Kidney epithelial cell (primary cell): ENCODE data around the gene DLGAP1. TPM values are rescaled to one million over a fixed set of nuclear protein-coding genes. Genes with fewer than 3 reads are reported as not detected.
A peak's percentile ranks its signal among the peaks of the same experiment; 100 is the strongest.

ENCODE experiments used
- DNase-seq: peaks from one replicate; pipeline ENCODE4 v3.0.0-alpha.2; 2010; ENCODE audit warnings: low read depth
- H3K27me3 ChIP-seq: 2 replicates; pipeline ENCODE4 v1.6.0; 2011; ENCODE audit warnings: low read length; ENCODE audit not compliant: control insufficient read depth, insufficient read depth
- H3K36me3 ChIP-seq: 2 replicates; pipeline ENCODE4 v1.5.1; 2011; ENCODE audit warnings: low read length; ENCODE audit not compliant: control insufficient read depth, insufficient read depth
- H3K4me3 ChIP-seq: 2 replicates; pipeline ENCODE4 v1.5.1; 2011; ENCODE audit warnings: low read depth, mild to moderate bottlenecking, control low read depth, low read length
- total RNA-seq: library from RNA; depleted of rRNA; stranded (reverse); fragments of >200 nt; gene quantifications from 2 replicates; pipeline ENCODE4 v1.2.3, GENCODE V29; 2015
- TF ChIP-seq, protein P1 (sequence below): IDR thresholded peaks from 2 replicates; pipeline ENCODE4 v1.5.1; 2011; ENCODE audit warnings: mild to moderate bottlenecking, moderate library complexity, low read length, control low read depth, inconsistent platforms; ENCODE audit not compliant: insufficient read depth, poor library complexity, severe bottlenecking

Gene DLGAP1
- total RNA-seq, 1 donor from 2014 or later: 2.6 TPM

DNA sequence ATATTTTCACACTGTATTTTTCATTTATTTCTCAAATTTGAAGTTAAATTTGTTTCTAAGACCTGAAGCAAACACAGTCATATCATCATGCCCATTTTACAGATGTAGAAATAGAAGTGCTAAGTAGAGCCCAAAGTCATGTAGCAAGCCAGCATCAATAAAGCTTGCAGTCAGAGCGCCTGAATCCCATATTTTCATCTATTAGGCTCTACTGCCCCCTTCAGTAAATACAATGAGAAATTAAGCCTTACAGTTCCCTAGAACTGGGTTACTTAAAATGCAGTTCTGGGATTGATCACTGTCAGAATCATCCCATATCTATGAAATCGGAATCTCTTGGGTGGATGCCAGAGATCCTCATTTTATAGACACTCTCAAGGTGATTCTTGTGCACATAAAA is 585.3 kb downstream of the DLGAP1 start:
- Histone ChIP-seq H3K4me3 (no peak overlapping the region), H3K36me3 (no peaks in the 10 kb centered on the region), H3K27me3 (no peaks in the 10 kb centered on the region)
- TF ChIP-seq, protein P1, sequence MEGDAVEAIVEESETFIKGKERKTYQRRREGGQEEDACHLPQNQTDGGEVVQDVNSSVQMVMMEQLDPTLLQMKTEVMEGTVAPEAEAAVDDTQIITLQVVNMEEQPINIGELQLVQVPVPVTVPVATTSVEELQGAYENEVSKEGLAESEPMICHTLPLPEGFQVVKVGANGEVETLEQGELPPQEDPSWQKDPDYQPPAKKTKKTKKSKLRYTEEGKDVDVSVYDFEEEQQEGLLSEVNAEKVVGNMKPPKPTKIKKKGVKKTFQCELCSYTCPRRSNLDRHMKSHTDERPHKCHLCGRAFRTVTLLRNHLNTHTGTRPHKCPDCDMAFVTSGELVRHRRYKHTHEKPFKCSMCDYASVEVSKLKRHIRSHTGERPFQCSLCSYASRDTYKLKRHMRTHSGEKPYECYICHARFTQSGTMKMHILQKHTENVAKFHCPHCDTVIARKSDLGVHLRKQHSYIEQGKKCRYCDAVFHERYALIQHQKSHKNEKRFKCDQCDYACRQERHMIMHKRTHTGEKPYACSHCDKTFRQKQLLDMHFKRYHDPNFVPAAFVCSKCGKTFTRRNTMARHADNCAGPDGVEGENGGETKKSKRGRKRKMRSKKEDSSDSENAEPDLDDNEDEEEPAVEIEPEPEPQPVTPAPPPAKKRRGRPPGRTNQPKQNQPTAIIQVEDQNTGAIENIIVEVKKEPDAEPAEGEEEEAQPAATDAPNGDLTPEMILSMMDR: peak; percentile 42
- no peak for DNase-seq

DNA sequence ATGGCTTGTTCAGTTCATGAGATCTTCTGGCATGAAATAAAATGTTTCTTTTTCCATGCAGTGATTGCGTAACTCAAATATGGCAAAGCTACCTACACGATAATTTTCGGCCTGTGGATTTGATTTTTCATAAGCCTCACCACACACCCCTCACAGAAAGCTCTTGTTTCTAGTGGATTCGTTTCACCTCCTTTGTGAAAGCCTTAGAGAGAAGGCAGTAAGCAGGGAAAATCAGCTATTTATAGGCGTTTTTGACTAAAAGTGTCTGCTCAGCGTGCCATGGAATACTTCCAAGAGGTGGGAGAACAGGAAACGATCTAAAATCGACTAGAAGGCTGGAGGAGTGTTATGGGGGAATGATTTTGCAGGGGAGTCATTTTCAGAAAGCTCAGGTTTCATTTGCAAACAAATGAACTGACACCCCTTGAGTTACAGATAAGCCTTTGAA is 587.2 kb downstream of the DLGAP1 start:
- H3K36me3 ChIP-seq: no peaks in the 10 kb centered on the region
- H3K27me3 ChIP-seq: no peaks in the 10 kb centered on the region
- no peak overlapping the region for H3K4me3 ChIP-seq
- TF ChIP-seq, protein P1: no peak
- no peak for DNase-seq

DNA sequence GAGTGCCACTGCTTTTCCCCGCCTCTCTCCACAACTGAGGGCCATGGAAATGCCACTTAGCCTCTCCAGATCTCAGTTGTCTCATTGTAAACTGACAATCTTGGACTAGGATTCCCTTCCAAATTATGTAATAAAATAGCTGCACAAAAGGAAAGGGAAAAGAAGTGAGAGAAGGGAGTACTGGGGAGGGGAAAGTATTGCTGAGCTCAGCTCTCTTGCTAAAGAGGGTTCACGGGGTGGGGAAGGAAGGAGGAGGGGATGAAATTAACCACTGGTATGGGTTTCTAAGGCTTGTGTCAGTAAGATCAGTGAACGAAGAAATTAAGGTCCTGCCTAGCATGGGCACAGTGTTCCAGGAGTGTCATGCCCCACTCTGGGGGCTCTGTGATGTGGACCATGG is 587.9 kb downstream of the DLGAP1 start:
- TF ChIP-seq, protein P1: no peak
- H3K4me3 ChIP-seq: no peak overlapping the region
- DNase-seq: no peak
- H3K27me3 ChIP-seq: no peaks in the 10 kb centered on the region
- no peaks in the 10 kb centered on the region for H3K36me3 ChIP-seq

DNA sequence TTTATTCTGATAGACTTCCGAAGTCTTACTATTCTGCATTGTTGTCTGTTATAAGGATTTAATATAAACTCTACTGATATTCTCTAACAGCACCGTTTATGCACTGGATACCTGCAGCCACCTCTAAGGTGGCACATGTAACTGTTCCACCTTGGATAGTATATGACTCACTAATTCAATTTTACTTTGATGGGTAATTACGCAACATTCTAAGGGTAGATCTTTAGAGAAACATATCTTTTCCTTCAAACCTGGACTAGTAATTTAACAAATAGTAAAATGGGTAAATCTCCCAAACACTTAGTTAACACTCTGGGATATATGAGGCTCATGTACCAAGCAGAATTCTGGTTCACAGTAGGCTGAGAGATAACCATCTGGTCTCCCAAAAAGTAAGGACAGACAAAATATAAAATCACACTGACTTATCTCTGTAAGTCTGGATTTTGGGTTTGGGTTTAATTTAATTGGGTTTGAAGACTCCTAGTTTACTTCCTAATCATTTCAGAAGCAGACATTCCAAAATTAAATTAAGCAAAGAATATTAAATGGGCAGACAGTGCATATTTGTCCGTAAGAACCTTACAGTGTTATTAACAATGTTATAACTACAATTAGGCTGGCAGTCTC is 590.3 kb downstream of the DLGAP1 start:
- DNase-seq: no peak
- TF ChIP-seq, protein P1: no peak
- H3K4me3 ChIP-seq: no peak overlapping the region
- no peaks in the 10 kb centered on the region for H3K36me3 ChIP-seq
- no peaks in the 10 kb centered on the region for H3K27me3 ChIP-seq

DNA sequence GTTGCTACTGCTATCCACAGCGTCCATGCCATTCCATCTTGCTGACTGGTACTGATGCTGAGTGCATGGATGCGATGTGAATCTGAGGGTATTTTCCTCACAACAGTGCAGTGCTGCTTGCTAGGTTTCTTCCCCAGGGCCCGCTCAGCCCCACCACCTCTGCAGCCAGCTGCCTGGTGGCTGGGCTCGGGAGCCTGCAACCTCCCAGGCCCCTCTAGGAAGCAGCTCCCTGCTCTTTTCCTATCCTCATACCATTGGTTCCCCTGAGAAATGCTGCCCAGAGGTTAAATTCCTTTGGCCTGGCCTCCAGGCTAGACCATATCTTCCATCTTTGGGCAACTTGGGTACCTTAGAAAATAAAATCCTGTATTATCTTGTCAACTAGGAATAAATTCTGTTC is 591.5 kb downstream of the DLGAP1 start:
- no peak for DNase-seq
- Histone ChIP-seq H3K4me3 (no peak overlapping the region), H3K27me3 (no peaks in the 10 kb centered on the region), H3K36me3 (no peaks in the 10 kb centered on the region)
- TF ChIP-seq, protein P1: no peak

DNA sequence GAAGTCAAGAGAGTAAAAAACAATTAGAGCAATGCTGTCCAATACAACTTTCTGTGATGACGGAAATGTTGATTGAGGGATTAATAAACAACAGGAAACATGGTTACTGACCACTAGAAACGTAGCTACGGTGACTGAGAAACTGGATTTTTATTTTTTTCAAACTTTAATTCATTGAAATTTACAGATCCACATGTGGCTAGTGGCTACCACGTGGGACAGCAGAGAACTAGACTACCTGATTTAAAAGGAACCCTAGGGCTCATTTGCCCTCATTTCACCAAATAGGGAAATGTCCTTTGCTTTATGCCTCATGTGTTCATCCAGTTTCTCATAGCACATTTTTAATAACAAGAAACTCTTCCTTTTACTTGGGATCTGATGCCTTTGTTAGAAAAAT is 592.1 kb downstream of the DLGAP1 start:
- no peak overlapping the region for H3K4me3 ChIP-seq

More for the DNA sequence above, 592.1 kb downstream of the DLGAP1 start:
- no peaks in the 10 kb centered on the region for H3K36me3 ChIP-seq
- no peaks in the 10 kb centered on the region for H3K27me3 ChIP-seq
- no peak for DNase-seq
- TF ChIP-seq, protein P1: no peak
